ENCODE measurements around the gene CAMK2G.

DNA sequence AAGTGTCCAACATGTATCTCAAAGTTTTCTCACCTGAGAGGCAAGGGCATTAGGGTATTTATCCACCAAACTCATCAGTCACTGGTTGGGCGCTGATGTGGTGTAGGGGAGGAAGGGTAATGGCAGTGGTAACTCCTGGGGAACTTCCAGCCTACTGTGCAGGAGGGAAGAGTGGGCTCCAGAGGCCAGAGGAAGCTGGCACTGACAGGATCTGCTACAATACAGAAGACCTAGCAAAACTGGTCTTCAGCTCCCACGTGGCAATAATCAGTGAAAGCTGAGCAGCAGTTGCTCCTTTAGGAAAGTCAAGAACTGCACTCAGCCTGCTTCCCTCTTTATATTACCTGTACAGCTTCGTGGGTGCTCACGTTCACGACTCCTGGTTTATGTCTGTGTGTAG, 17.2 kb upstream of the CAMK2G start:
- no peak for TF ChIP-seq SNAI2 (CRISPR knock-in tag; IDR thresholded peaks at IDR 0.05)
- TF ChIP-seq ZFP3 (CRISPR knock-in tag; IDR thresholded peaks at IDR 0.05), result no peak
- TF ChIP-seq, protein P1, sequence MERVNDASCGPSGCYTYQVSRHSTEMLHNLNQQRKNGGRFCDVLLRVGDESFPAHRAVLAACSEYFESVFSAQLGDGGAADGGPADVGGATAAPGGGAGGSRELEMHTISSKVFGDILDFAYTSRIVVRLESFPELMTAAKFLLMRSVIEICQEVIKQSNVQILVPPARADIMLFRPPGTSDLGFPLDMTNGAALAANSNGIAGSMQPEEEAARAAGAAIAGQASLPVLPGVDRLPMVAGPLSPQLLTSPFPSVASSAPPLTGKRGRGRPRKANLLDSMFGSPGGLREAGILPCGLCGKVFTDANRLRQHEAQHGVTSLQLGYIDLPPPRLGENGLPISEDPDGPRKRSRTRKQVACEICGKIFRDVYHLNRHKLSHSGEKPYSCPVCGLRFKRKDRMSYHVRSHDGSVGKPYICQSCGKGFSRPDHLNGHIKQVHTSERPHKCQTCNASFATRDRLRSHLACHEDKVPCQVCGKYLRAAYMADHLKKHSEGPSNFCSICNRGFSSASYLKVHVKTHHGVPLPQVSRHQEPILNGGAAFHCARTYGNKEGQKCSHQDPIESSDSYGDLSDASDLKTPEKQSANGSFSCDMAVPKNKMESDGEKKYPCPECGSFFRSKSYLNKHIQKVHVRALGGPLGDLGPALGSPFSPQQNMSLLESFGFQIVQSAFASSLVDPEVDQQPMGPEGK (CRISPR knock-in tag; IDR thresholded peaks at IDR 0.05; ENCODE audit: borderline replicate concordance), result no peak
